DND-41 (cell line): ENCODE measurements around the gene FGF14.
"Not testable (repeated sequence)": the region's sequence is repeated elsewhere in the genome, so short reads cannot be mapped to it uniquely, and the experiment has no call there.

Experiments used
- ATAC-seq: fragments of 200-7000 bp; cut with Tn5 transposase; 3 replicates; pipeline ENCODE4 v1.9.1; 2021; ENCODE audit warnings: low read depth; ENCODE audit not compliant: insufficient read depth
- DNase-seq: peaks from one replicate; pipeline ENCODE4 v3.0.0-alpha.2; 2020
- H2AFZ ChIP-seq: 2 replicates; pipeline ENCODE4 v1.6.0; 2012; ENCODE audit warnings: low read depth, low read length
- H3K27ac ChIP-seq: 2 replicates; pipeline ENCODE4 v1.5.1; 2012; ENCODE audit warnings: low read length, inconsistent platforms
- H3K27me3 ChIP-seq: fragments of 200-600 bp; sonication (generic); 2 replicates; pipeline ENCODE4 v1.6.0; 2012; ENCODE audit warnings: low read length, mild to moderate bottlenecking, inconsistent platforms; ENCODE audit not compliant: insufficient read depth, poor library complexity
- H3K36me3 ChIP-seq: 2 replicates; pipeline ENCODE4 v1.5.1; 2012; ENCODE audit warnings: low read length, inconsistent platforms; ENCODE audit not compliant: insufficient read depth
- H3K4me1 ChIP-seq: 2 replicates; pipeline ENCODE4 v1.5.1; 2012; ENCODE audit warnings: mild to moderate bottlenecking, low read length; ENCODE audit not compliant: insufficient read depth
- H3K4me2 ChIP-seq: 2 replicates; pipeline ENCODE4 v1.6.0; 2012; ENCODE audit warnings: mild to moderate bottlenecking, moderate library complexity, low read length, inconsistent platforms; ENCODE audit not compliant: insufficient read depth
- H3K4me3 ChIP-seq, 2 experiments: fragments of 200-600 bp in 1 of 2; shearing (Covaris generic) in 1 of 2; 2 replicates each; pipeline ENCODE4 v1.5.1; 2012 to 2016; ENCODE audit warnings: inconsistent platforms in 2 of 2, low read length in 2 of 2, mild to moderate bottlenecking in 2 of 2, low read depth in 1 of 2, moderate library complexity in 1 of 2
- H3K79me2 ChIP-seq: 2 replicates; pipeline ENCODE4 v1.6.0; 2012; ENCODE audit warnings: low read length, inconsistent platforms; ENCODE audit not compliant: insufficient read depth
- H3K9ac ChIP-seq: 2 replicates; pipeline ENCODE4 v1.6.0; 2012; ENCODE audit warnings: low read depth, mild to moderate bottlenecking, inconsistent platforms, low read length, moderate library complexity
- H3K9me3 ChIP-seq: 2 replicates; pipeline ENCODE4 v1.5.1; 2012; ENCODE audit warnings: low read length, moderate library complexity, mild to moderate bottlenecking, inconsistent platforms; ENCODE audit not compliant: insufficient read depth, severe bottlenecking
- H4K20me1 ChIP-seq: 2 replicates; pipeline ENCODE4 v1.6.0; 2012; ENCODE audit warnings: low read length; ENCODE audit not compliant: insufficient read depth
- CTCF ChIP-seq: IDR thresholded peaks from 2 replicates; pipeline ENCODE4 v1.5.1; 2012; ENCODE audit warnings: borderline replicate concordance, low read length, moderate library complexity, mild to moderate bottlenecking; ENCODE audit not compliant: poor library complexity, severe bottlenecking; ENCODE audit errors: extremely low read depth
- EZH2 ChIP-seq: IDR thresholded peaks from 3 replicates; pipeline ENCODE4 v1.6.1; 2012; ENCODE audit warnings: borderline replicate concordance, low read depth, mild to moderate bottlenecking, moderate library complexity, low read length, inconsistent platforms; ENCODE audit not compliant: severe bottlenecking

The FGF14 gene

GRCh38 chr13:102138635-102139190, 263.1 kb downstream of the FGF14 start:
- Histone ChIP-seq H3K36me3 (no peaks in the 10 kb centered on the region), H3K79me2 (no peaks in the 10 kb centered on the region), H3K4me2 (no peak overlapping the region), H3K9me3 (no peaks in the 10 kb centered on the region), H3K27ac (no peak overlapping the region), H3K27me3 (peaks cover 3% of the 10 kb centered on the region), H3K9ac (no peak overlapping the region), H3K4me3 (no peak overlapping the region), H3K4me1 (no peaks in the 10 kb centered on the region), H4K20me1 (no peaks in the 10 kb centered on the region), H2AFZ (no peak overlapping the region)
- no peak for ATAC-seq
- DNase-seq = no peak
- TF ChIP-seq CTCF = no peak
- TF ChIP-seq EZH2 = no peak

GRCh38 chr13:102137904-102138303, 263.9 kb downstream of the FGF14 start:
- H3K79me2 ChIP-seq, H3K27ac ChIP-seq, H4K20me1 ChIP-seq, H3K27me3 ChIP-seq, H3K9me3 ChIP-seq, DNase-seq, H3K4me1 ChIP-seq, H3K36me3 ChIP-seq, H3K4me3 ChIP-seq, ATAC-seq, H2AFZ ChIP-seq, H3K4me2 ChIP-seq, H3K9ac ChIP-seq: not testable (repeated sequence)

- Histone ChIP-seq H3K4me1 (no peaks in the 10 kb centered on the region), H3K27ac (no peak overlapping the region), H3K36me3 (no peaks in the 10 kb centered on the region), H3K4me3 (no peak overlapping the region), H3K27me3 (no peaks in the 10 kb centered on the region), H3K79me2 (no peaks in the 10 kb centered on the region), H2AFZ (no peak overlapping the region), H3K9ac (no peak overlapping the region), H3K4me2 (no peak overlapping the region), H3K9me3 (no peaks in the 10 kb centered on the region), H4K20me1 (no peaks in the 10 kb centered on the region)
- TF ChIP-seq CTCF (no peak), EZH2 (no peak)
- DNase-seq (no peak), ATAC-seq (no peak)
Observed at GRCh38 chr13:102136735-102137296, 265.0 kb downstream of the FGF14 start.

- peaks cover 2% of the 10 kb centered on the region for H3K27me3 ChIP-seq
- no peak overlapping the region for H3K27ac ChIP-seq
- H3K4me2 ChIP-seq = no peak overlapping the region
- no peak for ATAC-seq
- no peaks in the 10 kb centered on the region for H3K4me1 ChIP-seq
- H4K20me1 ChIP-seq = no peaks in the 10 kb centered on the region
- H3K9me3 ChIP-seq = no peaks in the 10 kb centered on the region
- H2AFZ ChIP-seq = no peak overlapping the region
- DNase-seq = no peak
- no peaks in the 10 kb centered on the region for H3K79me2 ChIP-seq
- no peak overlapping the region for H3K4me3 ChIP-seq
- no peaks in the 10 kb centered on the region for H3K36me3 ChIP-seq
- no peak overlapping the region for H3K9ac ChIP-seq
- TF ChIP-seq CTCF = no peak
- no peak for TF ChIP-seq EZH2
Observed at GRCh38 chr13:102132777-102133295, 269.0 kb downstream of the FGF14 start.
